A549 (cell line): ENCODE results near the gene ACSL5. TPM values are rescaled to one million over a fixed set of nuclear protein-coding genes. Genes with fewer than 3 reads are reported as not detected.
A peak's percentile ranks its signal among the peaks of the same experiment; 100 is the strongest.

ENCODE experiments used
- ATAC-seq, 2 experiments: fragments of 200-7000 bp in 1 of 2; fragments of >200 bp in 1 of 2; cut with Nextera tagmentation in 1 of 2; cut with Tn5 transposase in 1 of 2; 3 replicates each; pipeline versions ENCODE4 v1.8.0 to v1.9.1; 2018 to 2020; ENCODE audit warnings: mild to moderate bottlenecking in 1 of 2, moderate library complexity in 1 of 2
- CTCF ChIA-PET: fragments of 300-600 bp; sonication (Branson Sonifier 250); formaldehyde crosslinking; extraction: SDS; loops from one replicate; lab custom pipeline; 2021; ENCODE audit warnings: antibody characterized with exemption, inconsistent platforms; lab: Yijun Ruan, JAX
- POLR2A ChIA-PET: fragments of 350-600 bp; formaldehyde crosslinking; extraction: SDS; loops from one replicate; lab custom pipeline; 2021; ENCODE audit warnings: antibody characterized with exemption, inconsistent platforms; lab: Yijun Ruan, JAX
- DNase-seq, 2 experiments: peaks; one replicate each; pipeline versions ENCODE4 v3.0.0 to v3.0.0-alpha.2; 2011 to 2016; ENCODE audit warnings: low read depth in 1 of 2, low spot score in 1 of 2
- FAIRE-seq: peaks from 2 replicates; lab custom pipeline; 2011; peaks lifted over from hg19 to GRCh38; lab: Jason Lieb, UNC
- H3K27ac ChIP-seq, 2 experiments: fragments of >200 bp; sonication (Bioruptor Twin); formaldehyde crosslinking; 3 replicates each; pipeline ENCODE4 v1.5.1; 2016 to 2017
- H3K4me1 ChIP-seq: fragments of >200 bp; sonication (Bioruptor Twin); formaldehyde crosslinking; 3 replicates; pipeline ENCODE4 v1.6.1; 2016
- H3K4me2 ChIP-seq: fragments of >200 bp; sonication (Bioruptor Twin); formaldehyde crosslinking; 3 replicates; pipeline ENCODE4 v1.6.1; 2016
- H3K4me3 ChIP-seq: fragments of >200 bp; sonication (Bioruptor Twin); formaldehyde crosslinking; 3 replicates; pipeline ENCODE4 v1.5.1; 2016
- H3K9me3 ChIP-seq: fragments of >200 bp; sonication (Bioruptor Twin); formaldehyde crosslinking; 3 replicates; pipeline ENCODE4 v1.6.1; 2016
- ATOH8 ChIP-seq: fragments of 250-450 bp; sonication (Bioruptor Pico); IDR thresholded peaks from 2 replicates; pipeline ENCODE4 v1.5.0; 2020; ENCODE audit warnings: low read depth, mild to moderate bottlenecking, moderate library complexity
- BHLHE40 ChIP-seq: IDR thresholded peaks from 2 replicates; pipeline ENCODE4 v1.6.1; 2012; ENCODE audit warnings: low read depth, low read length, inconsistent platforms
- CBX8 ChIP-seq: fragments of 200-600 bp; sonication (generic); IDR thresholded peaks from 2 replicates; pipeline ENCODE4 v1.6.1; 2016
- CHD2 ChIP-seq: fragments of 150-350 bp; IDR thresholded peaks from 2 replicates; pipeline ENCODE4 v1.6.1; 2014; ENCODE audit warnings: low read length; ENCODE audit not compliant: partially characterized antibody
- EHF ChIP-seq: fragments of 250-450 bp; sonication (Bioruptor Pico); IDR thresholded peaks from 2 replicates; pipeline ENCODE4 v1.5.0; 2020; ENCODE audit warnings: mild to moderate bottlenecking
- EHMT2 ChIP-seq: fragments of 200-600 bp; sonication (generic); IDR thresholded peaks from 2 replicates; pipeline ENCODE4 v1.6.1; 2016; ENCODE audit warnings: antibody characterized with exemption, low read depth, mild to moderate bottlenecking, moderate library complexity
- EP300 ChIP-seq, 2 experiments: fragments of >200 bp; sonication (Bioruptor Twin); formaldehyde crosslinking; IDR thresholded peaks; 2 replicates in 1 of 2; 3 replicates in 1 of 2; pipeline ENCODE4 v1.6.1; 2016 to 2017
- ESRRA ChIP-seq: fragments of 150-350 bp; IDR thresholded peaks from 2 replicates; pipeline ENCODE4 v1.6.1; 2014; ENCODE audit warnings: mild to moderate bottlenecking, low read length, borderline replicate concordance
- HDAC2 ChIP-seq: fragments of 200-600 bp; sonication (generic); IDR thresholded peaks from 2 replicates; pipeline ENCODE4 v1.6.1; 2016
- HES2 ChIP-seq: fragments of >200 bp; sonication (Bioruptor Twin); formaldehyde crosslinking; IDR thresholded peaks from 2 replicates; pipeline ENCODE4 v1.6.1; 2016
- HMGXB4 ChIP-seq: fragments of 250-450 bp; sonication (Bioruptor Pico); IDR thresholded peaks from 2 replicates; pipeline ENCODE4 v1.5.0; 2021; ENCODE audit warnings: mild to moderate bottlenecking, moderate library complexity, borderline replicate concordance
- HOXA7 ChIP-seq: fragments of 250-450 bp; sonication (Bioruptor Pico); IDR thresholded peaks from 2 replicates; pipeline ENCODE4 v1.5.0; 2020; ENCODE audit warnings: mild to moderate bottlenecking, moderate library complexity
- KDM1A ChIP-seq: fragments of 200-600 bp; sonication (generic); IDR thresholded peaks from 2 replicates; pipeline ENCODE4 v1.6.1; 2016; ENCODE audit warnings: low read depth, mild to moderate bottlenecking
- MAX ChIP-seq: IDR thresholded peaks from 2 replicates; pipeline ENCODE4 v1.6.1; 2012
- MAZ ChIP-seq: fragments of 150-350 bp; IDR thresholded peaks from 2 replicates; pipeline ENCODE4 v1.6.1; 2014; ENCODE audit warnings: antibody characterized with exemption, low read depth, low read length, borderline replicate concordance
- NFE2L2 ChIP-seq: fragments of 150-350 bp; conservative IDR thresholded peaks from 2 replicates; pipeline ENCODE4 v1.6.1; 2014; ENCODE audit warnings: low read length
- NR3C1 ChIP-seq: fragments of >200 bp; sonication (Bioruptor Twin); formaldehyde crosslinking; IDR thresholded peaks from 3 replicates; pipeline ENCODE4 v1.6.1; 2017
- PBX3 ChIP-seq: IDR thresholded peaks from 2 replicates; pipeline ENCODE4 v1.6.1; 2012
- PHF8 ChIP-seq: fragments of 200-600 bp; sonication (generic); IDR thresholded peaks from 2 replicates; pipeline ENCODE4 v1.6.1; 2016; ENCODE audit warnings: low read depth, mild to moderate bottlenecking, antibody characterized with exemption, moderate library complexity, borderline replicate concordance
- POLR2A ChIP-seq: IDR thresholded peaks from 2 replicates; pipeline ENCODE4 v1.6.1; 2012; ENCODE audit warnings: mild to moderate bottlenecking, low read length
- POLR2AphosphoS2 ChIP-seq: conservative IDR thresholded peaks from 2 replicates; pipeline ENCODE4 v1.6.1; 2012; ENCODE audit warnings: low read length, improper control_type of control experiment, inconsistent platforms
- RARB ChIP-seq: fragments of 250-450 bp; sonication (Bioruptor Pico); IDR thresholded peaks from 2 replicates; pipeline ENCODE4 v1.8.0; 2021; ENCODE audit warnings: mild to moderate bottlenecking, moderate library complexity
- RCOR1 ChIP-seq: fragments of 150-350 bp; IDR thresholded peaks from 2 replicates; pipeline ENCODE4 v1.6.1; 2014; ENCODE audit warnings: antibody characterized with exemption, low read length, low read depth
- RFX5 ChIP-seq: fragments of 450-650 bp; IDR thresholded peaks from 2 replicates; pipeline ENCODE4 v1.7.1; 2014; ENCODE audit warnings: antibody characterized with exemption, mild to moderate bottlenecking, moderate library complexity
- RNF2 ChIP-seq: fragments of 200-600 bp; sonication (generic); IDR thresholded peaks from 2 replicates; pipeline ENCODE4 v1.6.1; 2016; ENCODE audit warnings: low read depth, mild to moderate bottlenecking, antibody characterized with exemption, moderate library complexity, borderline replicate concordance
- SMC3 ChIP-seq: fragments of >200 bp; sonication (Bioruptor Twin); formaldehyde crosslinking; IDR thresholded peaks from 3 replicates; pipeline ENCODE4 v1.6.1; 2018; ENCODE audit warnings: inconsistent platforms
- SREBF2 ChIP-seq: fragments of 450-650 bp; IDR thresholded peaks from 2 replicates; pipeline ENCODE4 v1.6.1; 2014; ENCODE audit warnings: mild to moderate bottlenecking, moderate library complexity
- WGBS: methylation state at CpG from one replicate; pipeline ENCODE4 v1.1.6; 2017; ENCODE audit errors: missing lambda C conversion rate; 5-methylcytosine and 5-hydroxymethylcytosine counted together
- polyA plus RNA-seq, 4 experiments: library from polyadenylated mRNA; depleted of rRNA in 3 of 4; stranded (reverse); fragments of >200 nt; fragmentation: RNase III in 1 of 4; extraction: RNeasy Plus Mini Kit Qiagen cat#74134 plus additional on column Dnase treatment in 1 of 4; gene quantifications; 2 replicates in 3 of 4; 3 replicates in 1 of 4; pipeline ENCODE4 v1.2.3, GENCODE V29; 2011 to 2017

Gene ACSL5
- polyA plus RNA-seq, 2 of the 4 experiments (the other 2 are of a cell fraction), result 0.15 to 0.25 TPM

- CTCF ChIA-PET, result interaction anchor here (1.2 kb wide), 1 partner anchor 40 kb away, joined by 3 read pairs; no protein-coding TSS in a partner anchor
- Histone ChIP-seq H3K4me3 (no peak overlapping the region), H3K4me1 (peaks cover 3% of the 10 kb centered on the region; the same call in 1 of the 3 replicates), H3K4me2 (peak overlapping the region; percentile 10; the same call in 1 of the 3 replicates), H3K27ac (no peak overlapping the region), H3K9me3 (no peaks in the 10 kb centered on the region)
- DNase-seq, result peak in 1 of 2 experiments; percentile 27
- TF ChIP-seq SMC3, result no peak
- TF ChIP-seq RFX5, result no peak
- no peak for TF ChIP-seq RCOR1
- no peak for TF ChIP-seq SREBF2
- TF ChIP-seq HMGXB4 (CRISPR knock-in tag), result no peak
- no peak for FAIRE-seq
- ATAC-seq, result peak in 1 of 2 experiments; percentile 50; a peak in 1 of 6 replicates
- WGBS, result 15% methylated on average over 5 of the region's 5 CpGs
- POLR2A ChIA-PET, result no interaction called here
Observed at GRCh38 chr10:112394475-112394875, 20.6 kb downstream of the ACSL5 start.

GRCh38 chr10:112395809-112396530 lies 22.1 kb downstream of the ACSL5 start:
- 45% methylated on average over 5 of the region's 5 CpGs for WGBS
- FAIRE-seq (no peak), DNase-seq (no peak), ATAC-seq (no peak)
- no peaks in the 10 kb centered on the region for H3K9me3 ChIP-seq
- TF ChIP-seq EHMT2 (no peak), ATOH8 (CRISPR knock-in tag) (no peak), NFE2L2 (no peak), HES2 (no peak), KDM1A (no peak), EP300 (IDR thresholded peaks at IDR 0.05) (no peak), BHLHE40 (no peak), PHF8 (no peak), EHF (CRISPR knock-in tag) (no peak), SMC3 (no peak), CHD2 (no peak), MAX (no peak), MAZ (no peak)
- no peak overlapping the region for H3K4me3 ChIP-seq
- ChIA-PET CTCF (interaction anchor here (1.2 to 1.6 kb wide), 2 partner anchors 39 kb away, joined by 3 read pairs; no protein-coding TSS in a partner anchor), POLR2A (no interaction called here)
- peaks cover 3% of the 10 kb centered on the region; the same call in 1 of the 3 replicates for H3K4me1 ChIP-seq
- no peak overlapping the region for H3K27ac ChIP-seq
- H3K4me2 ChIP-seq, result no peak overlapping the region

GRCh38 chr10:112397592-112397991 lies 23.7 kb downstream of the ACSL5 start:
- ATAC-seq (no peak), DNase-seq (no peak), FAIRE-seq (no peak)
- Histone ChIP-seq H3K4me1 (peaks cover 3% of the 10 kb centered on the region; the same call in 1 of the 3 replicates), H3K9me3 (no peaks in the 10 kb centered on the region), H3K27ac (no peak overlapping the region), H3K4me2 (no peak overlapping the region), H3K4me3 (no peak overlapping the region)
- ChIA-PET CTCF (interaction anchor here (1.6 kb wide), 1 partner anchor 37 kb away, joined by 3 read pairs; no protein-coding TSS in a partner anchor), POLR2A (no interaction called here)
- 37% methylated on average over 2 of the region's 2 CpGs for WGBS
- TF ChIP-seq HOXA7 (CRISPR knock-in tag) (no peak), HDAC2 (no peak), POLR2A (no peak), CBX8 (no peak), EHMT2 (no peak), POLR2AphosphoS2 (no peak), RNF2 (no peak), EHF (CRISPR knock-in tag) (no peak), NR3C1 (no peak), ESRRA (no peak), PBX3 (no peak), RARB (no peak)
